Caco-2 (cell line): ENCODE data around the gene FSTL3. TPM values are rescaled to one million over a fixed set of nuclear protein-coding genes. Genes with fewer than 3 reads are reported as not detected.

ENCODE experiments used
- BruUV-seq: library from RNA; stranded (reverse); fragments of 400-500 nt; replicated peaks from 2 replicates; lab custom pipeline; 2021; lab: Mats Ljungman, UMichigan
- CTCF ChIA-PET: fragments of 300-600 bp; sonication (Branson Sonifier 250); formaldehyde crosslinking; loops from one replicate; lab custom pipeline; 2022; ENCODE audit warnings: antibody characterized with exemption; lab: Charles Lee
- POLR2A ChIA-PET: fragments of 300-600 bp; sonication (Branson Sonifier 250); formaldehyde crosslinking; loops from one replicate; lab custom pipeline; 2022; ENCODE audit warnings: antibody characterized with exemption; lab: Charles Lee
- DNase-seq, 2 experiments: peaks; one replicate each; pipeline versions ENCODE4 v3.0.0 to v3.0.0-alpha.2; 2020 to 2022
- H3K27me3 ChIP-seq: replicated peaks from 2 replicates; pipeline ENCODE4 v1.6.0; 2011; ENCODE audit warnings: low read length; ENCODE audit not compliant: control insufficient read depth, insufficient read depth
- H3K36me3 ChIP-seq: 2 replicates; pipeline ENCODE4 v1.5.1; 2011; ENCODE audit warnings: low read length; ENCODE audit not compliant: control insufficient read depth, insufficient read depth
- H3K4me1 ChIP-seq: fragments of 250-450 bp; sonication (Bioruptor Pico); 2 replicates; pipeline ENCODE4 v1.5.1; 2020; ENCODE audit warnings: mild to moderate bottlenecking
- H3K4me3 ChIP-seq: 2 replicates; pipeline ENCODE4 v1.5.1; 2011; ENCODE audit warnings: low read depth, mild to moderate bottlenecking, control low read depth, low read length
- H3K9me3 ChIP-seq: fragments of 250-450 bp; sonication (Bioruptor Pico); 2 replicates; pipeline ENCODE4 v1.5.1; 2020; ENCODE audit warnings: mild to moderate bottlenecking, moderate library complexity
- H3K27ac Mint-ChIP-seq: one replicate; pipeline ENCODE4 v1.8.0; 2022; ENCODE audit warnings: mixed read lengths; ENCODE audit not compliant: unreplicated experiment
- H3K27me3 Mint-ChIP-seq: one replicate; pipeline ENCODE4 v1.8.0; 2022; ENCODE audit warnings: mixed read lengths; ENCODE audit not compliant: insufficient read depth, unreplicated experiment
- H3K36me3 Mint-ChIP-seq: one replicate; pipeline ENCODE4 v1.8.0; 2022; ENCODE audit warnings: mild to moderate bottlenecking, mixed read lengths; ENCODE audit not compliant: insufficient read depth, unreplicated experiment
- H3K4me1 Mint-ChIP-seq: one replicate; pipeline ENCODE4 v1.8.0; 2022; ENCODE audit warnings: low read depth, mixed read lengths; ENCODE audit not compliant: unreplicated experiment
- H3K4me3 Mint-ChIP-seq: one replicate; pipeline ENCODE4 v1.8.0; 2022; ENCODE audit warnings: mild to moderate bottlenecking, moderate library complexity, mixed read lengths; ENCODE audit not compliant: unreplicated experiment
- H3K9me3 Mint-ChIP-seq: one replicate; pipeline ENCODE4 v1.8.0; 2022; ENCODE audit warnings: mixed read lengths; ENCODE audit not compliant: unreplicated experiment
- CTCF ChIP-seq, 2 experiments: fragments of 200-600 bp in 1 of 2; IDR thresholded peaks; 1 replicate in 1 of 2; 2 replicates in 1 of 2; pipeline versions ENCODE4 v1.5.1 to v1.8.0; 2011 to 2022; ENCODE audit warnings: antibody characterized with exemption in 1 of 2, control low read depth in 1 of 2, inconsistent platforms in 1 of 2, low read depth in 1 of 2, low read length in 1 of 2, mild to moderate bottlenecking in 1 of 2, moderate library complexity in 1 of 2; ENCODE audit not compliant: insufficient read depth in 1 of 2, severe bottlenecking in 1 of 2, unreplicated experiment in 1 of 2
- intact Hi-C: fragments of 100-400 bp; cut with micrococcal nuclease; formaldehyde crosslinking; loops from one replicate; pipeline ENCODE4 v1.10.0; 2022; ENCODE audit not compliant: unreplicated experiment
- total RNA-seq: library from RNA; stranded (reverse); gene quantifications from 2 replicates; pipeline ENCODE4 v1.2.3, GENCODE V29; 2022

FSTL3 gene
- total RNA-seq, 1 experiment from 2014 or later: 26.3 TPM

- peak overlapping the region; percentile 33 for H3K4me3 Mint-ChIP-seq
- Histone ChIP-seq H3K9me3 (no peaks in the 10 kb centered on the region; the same call in 1 of the 2 replicates), H3K36me3 (no peaks in the 10 kb centered on the region), H3K27me3 (no peaks in the 10 kb centered on the region), H3K4me1 (peaks cover 8% of the 10 kb centered on the region), H3K4me3 (peak overlapping the region; percentile 49)
- ChIA-PET POLR2A (no interaction called here), CTCF (no interaction called here)
- H3K27ac Mint-ChIP-seq: no peak overlapping the region
- H3K36me3 Mint-ChIP-seq: peaks cover 4% of the 10 kb centered on the region
- intact Hi-C loops: no loop called here
- no TSS peak for BruUV-seq
- no peak for TF ChIP-seq CTCF (IDR thresholded peaks at IDR 0.05; ENCODE audit: insufficient read depth in 1 of 2, low read depth in 1 of 2, low read length in 1 of 2, severe bottlenecking in 1 of 2, unreplicated experiment in 1 of 2)
- no peaks in the 10 kb centered on the region for H3K27me3 Mint-ChIP-seq
- no peak for DNase-seq
- no peaks in the 10 kb centered on the region for H3K4me1 Mint-ChIP-seq
- H3K9me3 Mint-ChIP-seq: peaks cover under 1% of the 10 kb centered on the region
These were observed 33.9 kb downstream of the FSTL3 start for GRCh38 chr19:709965-710571.

GRCh38 chr19:710767-711166 is 34.6 kb downstream of the FSTL3 start:
- no peak for DNase-seq
- ChIA-PET CTCF (no interaction called here), POLR2A (no interaction called here)
- no peaks in the 10 kb centered on the region for H3K36me3 ChIP-seq
- peaks cover 11% of the 10 kb centered on the region for H3K36me3 Mint-ChIP-seq
- no TSS peak for BruUV-seq
- H3K4me3 ChIP-seq: no peak overlapping the region
- no peak overlapping the region for H3K27ac Mint-ChIP-seq
- no peaks in the 10 kb centered on the region for H3K27me3 Mint-ChIP-seq
- H3K4me3 Mint-ChIP-seq: peak overlapping the region; percentile 19
- intact Hi-C loops: no loop called here
- H3K4me1 ChIP-seq: peaks cover 8% of the 10 kb centered on the region
- peaks cover 7% of the 10 kb centered on the region for H3K9me3 Mint-ChIP-seq
- H3K4me1 Mint-ChIP-seq: no peaks in the 10 kb centered on the region
- no peaks in the 10 kb centered on the region for H3K27me3 ChIP-seq
- no peaks in the 10 kb centered on the region; the same call in 1 of the 2 replicates for H3K9me3 ChIP-seq
- no peak for TF ChIP-seq CTCF (IDR thresholded peaks at IDR 0.05; ENCODE audit: insufficient read depth in 1 of 2, low read depth in 1 of 2, low read length in 1 of 2, severe bottlenecking in 1 of 2, unreplicated experiment in 1 of 2)

GRCh38 chr19:711254-711653 is 35.1 kb downstream of the FSTL3 start:
- H3K27ac Mint-ChIP-seq: no peak overlapping the region
- peaks cover 8% of the 10 kb centered on the region for H3K4me1 ChIP-seq
- H3K27me3 Mint-ChIP-seq: no peaks in the 10 kb centered on the region
- ChIA-PET POLR2A (no interaction called here), CTCF (no interaction called here)
- H3K27me3 ChIP-seq: no peaks in the 10 kb centered on the region
- BruUV-seq: no TSS peak
- no peaks in the 10 kb centered on the region for H3K4me1 Mint-ChIP-seq
- peaks cover 15% of the 10 kb centered on the region for H3K36me3 Mint-ChIP-seq
- no peak overlapping the region for H3K4me3 ChIP-seq
- intact Hi-C loops: no loop called here
- no peak for DNase-seq
- peaks cover 9% of the 10 kb centered on the region for H3K9me3 Mint-ChIP-seq
- no peak for TF ChIP-seq CTCF (IDR thresholded peaks at IDR 0.05; ENCODE audit: insufficient read depth in 1 of 2, low read depth in 1 of 2, low read length in 1 of 2, severe bottlenecking in 1 of 2, unreplicated experiment in 1 of 2)
- no peak overlapping the region for H3K4me3 Mint-ChIP-seq
- no peaks in the 10 kb centered on the region; the same call in 1 of the 2 replicates for H3K9me3 ChIP-seq
- H3K36me3 ChIP-seq: no peaks in the 10 kb centered on the region
